Heart left ventricle (tissue), 16 donors: ENCODE results near the gene KRTAP10-5. TPM values are rescaled to one million over a fixed set of nuclear protein-coding genes. Genes with fewer than 3 reads are reported as not detected.

Experiments
- ATAC-seq, 4 donors: fragments of 200-7000 bp; cut with Tn5 transposase; one replicate each; pipeline ENCODE4 v1.9.1; 2020 to 2022; ENCODE audit warnings: moderate library complexity in 4 of 4, mild to moderate bottlenecking in 3 of 4, moderate number of reproducible peaks in 1 of 4
- DNase-seq, 5 donors: peaks; one replicate each; pipeline ENCODE4 v3.0.0-alpha.2; 2020
- H3K27ac ChIP-seq, 12 donors: fragments of 200-600 bp; sonication (generic) in 4 of 12; one replicate each; pipeline versions ENCODE4 v1.5.0 to v1.8.0; 2016 to 2022; ENCODE audit warnings: mild to moderate bottlenecking in 2 of 12
- H3K27me3 ChIP-seq, 9 donors: fragments of 200-600 bp; sonication (generic) in 2 of 9; one replicate each; pipeline versions ENCODE4 v1.5.1 to v1.8.0; 2016 to 2022; ENCODE audit warnings: mild to moderate bottlenecking in 3 of 9
- H3K36me3 ChIP-seq, 9 donors: fragments of 200-600 bp; sonication (generic) in 2 of 9; one replicate each; pipeline versions ENCODE4 v1.5.0 to v1.8.0; 2018 to 2022; ENCODE audit warnings: mild to moderate bottlenecking in 2 of 9
- H3K4me1 ChIP-seq, 12 donors: fragments of 200-600 bp; sonication (generic) in 4 of 12; one replicate each; pipeline versions ENCODE4 v1.5.0 to v1.8.0; 2016 to 2022; ENCODE audit warnings: mild to moderate bottlenecking in 3 of 12
- H3K4me3 ChIP-seq, 12 donors: fragments of 200-600 bp; sonication (generic) in 4 of 12; one replicate each; pipeline versions ENCODE4 v1.5.0 to v1.8.0; 2017 to 2022; ENCODE audit warnings: mild to moderate bottlenecking in 9 of 12, moderate library complexity in 4 of 12
- H3K9me3 ChIP-seq, 12 donors: fragments of 200-600 bp; sonication (generic) in 4 of 12; one replicate each; pipeline versions ENCODE4 v1.5.0 to v1.8.0; 2016 to 2022; ENCODE audit warnings: mild to moderate bottlenecking in 1 of 12
- CTCF ChIP-seq, 12 donors: fragments of 200-600 bp; sonication (generic) in 4 of 12; IDR thresholded peaks; one replicate each; pipeline versions ENCODE4 v1.5.0 to v1.8.0; 2018 to 2022; ENCODE audit warnings: antibody characterized with exemption in 12 of 12, mild to moderate bottlenecking in 5 of 12
- POLR2A ChIP-seq, 2 donors: fragments of 450-650 bp; IDR thresholded peaks; one replicate each; pipeline ENCODE4 v1.6.1; 2017; ENCODE audit warnings: antibody characterized with exemption in 2 of 2, mild to moderate bottlenecking in 2 of 2, moderate library complexity in 2 of 2
- WGBS, 4 donors: extraction: QIAGEN DNeasy Blood & Tissue Kit in 2 of 4; methylation state at CpG; one replicate each; pipeline versions ENCODE4 v1.1.5 to v1.1.7; 2013 to 2018; 5-methylcytosine and 5-hydroxymethylcytosine counted together
- intact Hi-C, 10 donors: fragments of 100-400 bp; cut with DNase I; formaldehyde crosslinking; loops; one replicate each; pipeline versions ENCODE4 v1.11.1 to v1.14.2; 2022
- polyA plus RNA-seq, 2 donors: library from polyadenylated mRNA; stranded (reverse); fragments of 200-250 nt; gene quantifications; one replicate each; pipeline ENCODE4 v1.2.3, GENCODE V29; 2013
- total RNA-seq, 9 donors: library from RNA; depleted of rRNA in 2 of 9; stranded (reverse); fragments of >200 nt in 2 of 9; fragmentation: NEBNext Ultra II Directional in 3 of 9; extraction: Animal tissue kit (Norgen Biotek cat#: 25700) in 3 of 9; gene quantifications; one replicate each; pipeline versions ENCODE4 v1.1.0 to v1.2.4, GENCODE V29; 2016 to 2023
- donor health status: ischemic (EF 13 %, LVEDD 7.1; RV severe dilation, severe dysfunction).
- donor health status: healthy with polysubstance abuse.
- donor health status: DM: no; HTN: yes; CAD: no.
- donor health status: DM: no; HTN: no; CAD: no.
- donor health status: ischemic (EF 25% LVEDD 6.9; RV normal size, moderate dysfunction).
- donor health status: ischemic (EF 25% LVEDD 5.7; RV mildly dilated, moderate dysfunction).
- donor health status: healthy.
- donor health status: DM: yes; HTN: yes; CAD: no.
- donor health status: ischemic (EF 35%, LVEDD 5.7; RV mildly dilated, moderate dysfunction).
- donor health status: nonischemic (EF 11% LVEDD 7.7; RV severe dilation, severe dysfunction).
- donor health status: DM: yes; HTN: yes; CAD: no.
- donor health status: PGD.
- donor health status: ischemic (EF 29% LVEDD 5.4; RV normal size, mild dysfunction).
- donor health status: nonischemic (EF 23%, LVEDD 6.1; RV moderate dilation, normal function).

Gene KRTAP10-5
- total and polyA plus RNA-seq, 11 donors = not detected

- WGBS, 4 donors = 72 to 74% (median 73%) methylated on average over 3 of the region's 3 CpGs
- peaks cover 0 to 30% (median 0%) of the 10 kb centered on the region in 9 donors for H3K27me3 ChIP-seq
- no peaks in the 10 kb centered on the region for H3K36me3 ChIP-seq
- H3K4me1 ChIP-seq = no peaks in the 10 kb centered on the region
- TF ChIP-seq POLR2A (IDR thresholded peaks at IDR 0.05) (no peak), CTCF (IDR thresholded peaks at IDR 0.05) (no peak)
- no peak overlapping the region for H3K27ac ChIP-seq
- ATAC-seq (no peak), DNase-seq (peak in 1 of 5 donors; percentile 20)
- no peak overlapping the region for H3K4me3 ChIP-seq
- intact Hi-C loops = no loop called here
- peaks cover 0 to 45% (median 6%) of the 10 kb centered on the region in 12 donors for H3K9me3 ChIP-seq
Measured at GRCh38 chr21:44544566-44544965, 35.8 kb downstream of the KRTAP10-5 start.

GRCh38 chr21:44542716-44543115, 37.7 kb downstream of the KRTAP10-5 start:
- ATAC-seq = no peak
- Histone ChIP-seq H3K27ac (no peak overlapping the region), H3K36me3 (no peaks in the 10 kb centered on the region), H3K4me1 (no peaks in the 10 kb centered on the region), H3K4me3 (no peak overlapping the region), H3K9me3 (peaks cover 0 to 44% (median 6%) of the 10 kb centered on the region in 12 donors), H3K27me3 (peaks cover 0 to 11% (median 0%) of the 10 kb centered on the region in 9 donors)
- TF ChIP-seq CTCF (IDR thresholded peaks at IDR 0.05) (no peak), POLR2A (IDR thresholded peaks at IDR 0.05) (no peak)
- 71 to 82% (median 78%) methylated on average over 1 of the region's 1 CpG for WGBS, 4 donors
- intact Hi-C loops = no loop called here
- no peak for DNase-seq

- ATAC-seq = no peak
- DNase-seq = peak in 1 of 5 donors; percentile 19
- no peaks in the 10 kb centered on the region for H3K4me1 ChIP-seq
- H3K27me3 ChIP-seq = peaks cover 0 to 11% (median 0%) of the 10 kb centered on the region in 9 donors
- WGBS, 4 donors = 57 to 68% (median 66%) methylated on average over 11 of the region's 11 CpGs
- H3K36me3 ChIP-seq = no peaks in the 10 kb centered on the region
- intact Hi-C loops = no loop called here
- H3K4me3 ChIP-seq = no peak overlapping the region
- H3K27ac ChIP-seq = no peak overlapping the region
- peaks cover 0 to 25% (median 2%) of the 10 kb centered on the region in 12 donors for H3K9me3 ChIP-seq
- TF ChIP-seq CTCF (IDR thresholded peaks at IDR 0.05) (no peak), POLR2A (IDR thresholded peaks at IDR 0.05) (no peak)
Measured at GRCh38 chr21:44540741-44541288, 39.6 kb downstream of the KRTAP10-5 start.

GRCh38 chr21:44539991-44540666, 40.3 kb downstream of the KRTAP10-5 start, which contains the start of gene KRTAP10-1:
KRTAP10-1 (minus strand) TSS chr21:44540195; CDS start chr21:44540150, 45 bp downstream.
- Histone ChIP-seq H3K27me3 (peaks cover 0 to 11% (median 0%) of the 10 kb centered on the region in 9 donors), H3K27ac (no peak within 1 kb of the TSS), H3K9me3 (peaks cover 0 to 24% (median 0%) of the 10 kb centered on the region in 12 donors), H3K36me3 (no peaks in the 10 kb centered on the region), H3K4me3 (no peak within 1 kb of the TSS), H3K4me1 (no peaks in the 10 kb centered on the region)
- intact Hi-C loops = no loop called here
- 78 to 87% (median 80%) methylated on average over 20 to 21 of the region's 21 CpGs for WGBS, 4 donors
- TF ChIP-seq CTCF (IDR thresholded peaks at IDR 0.05) = no peak
- TF ChIP-seq POLR2A (IDR thresholded peaks at IDR 0.05) = no peak
- DNase-seq = no peak
- ATAC-seq = no peak
